AG09319 (cell line): Measurements from ENCODE around the gene GPT2.

Source experiments
- DNase-seq: peaks from one replicate; pipeline ENCODE4 v3.0.0-alpha.2; 2010; ENCODE audit warnings: low read depth; ENCODE audit errors: extremely low read depth
- CTCF ChIP-seq: IDR thresholded peaks from 2 replicates; pipeline ENCODE4 v1.5.1; 2011; ENCODE audit warnings: low read depth, mild to moderate bottlenecking, inconsistent platforms, low read length, moderate library complexity

GPT2 gene

GRCh38 chr16:46975908-46976470 lies 91.8 kb downstream of the GPT2 start:
- DNase-seq: no peak
- no peak for TF ChIP-seq CTCF

GRCh38 chr16:46976550-46976949 lies 92.4 kb downstream of the GPT2 start:
- no peak for TF ChIP-seq CTCF
- no peak for DNase-seq
